NCI-H187 treated with DMSO at 0.1 percent for 48 hours (cell line): ENCODE data around the gene USH1C.

Source experiments
- DNase-seq: peaks from one replicate; lab custom pipeline; 2025; lab: John Stamatoyannopoulos, UW

Gene USH1C

DNA sequence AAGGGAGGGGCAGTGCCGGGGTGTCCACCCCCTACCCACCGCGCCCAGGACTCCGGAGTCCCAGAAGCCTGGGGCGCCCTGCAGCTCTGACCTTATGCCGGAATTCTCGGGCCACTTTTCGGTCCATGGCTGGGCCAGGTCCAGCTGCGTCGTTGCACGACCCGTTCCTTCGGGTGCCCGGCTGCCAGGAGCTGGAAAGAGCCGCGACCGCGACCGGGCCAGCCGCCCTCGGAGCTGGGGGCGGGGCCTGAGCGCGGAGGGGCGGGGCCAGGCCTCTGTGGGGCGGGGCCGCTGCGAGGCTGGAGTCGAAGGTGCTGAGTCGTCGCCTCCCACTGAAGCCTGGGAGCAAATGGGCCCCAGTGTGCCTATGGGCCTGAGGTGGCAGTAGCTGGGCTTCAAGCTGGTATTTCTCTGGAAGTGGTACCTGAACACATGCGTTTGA, at the start of gene USH1C:
Gene USH1C, minus strand, starts transcription at position 236 of the 442 bp plus-strand sequence. Its CDS starts 109 bp downstream, at position 127.
- no peak for DNase-seq

GRCh38 chr11:17593466-17594245, 49.4 kb upstream of the USH1C start:
- DNase-seq: no peak

GRCh38 chr11:17591293-17591692, 47.1 kb upstream of the USH1C start:
- no peak for DNase-seq

DNA sequence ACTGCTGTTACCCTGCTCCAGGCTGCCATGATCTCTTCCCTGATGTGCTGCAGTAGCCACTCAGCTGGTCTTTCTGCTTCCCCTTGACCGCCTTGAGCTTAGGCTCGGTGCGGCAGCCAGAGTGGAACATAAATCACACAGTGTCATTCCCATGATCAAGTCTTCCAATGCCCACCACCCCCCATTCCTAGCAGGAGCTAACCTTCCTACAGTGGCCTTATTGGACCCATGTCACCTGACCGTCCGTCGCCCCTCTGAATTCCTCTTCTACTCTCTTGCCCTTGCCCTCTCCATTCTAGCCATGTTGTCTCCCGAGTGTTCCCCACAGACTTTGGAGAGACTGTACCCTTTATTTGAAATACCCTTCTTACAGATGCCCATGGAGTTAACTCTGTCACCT, 46.2 kb upstream of the USH1C start:
- no peak for DNase-seq

DNA sequence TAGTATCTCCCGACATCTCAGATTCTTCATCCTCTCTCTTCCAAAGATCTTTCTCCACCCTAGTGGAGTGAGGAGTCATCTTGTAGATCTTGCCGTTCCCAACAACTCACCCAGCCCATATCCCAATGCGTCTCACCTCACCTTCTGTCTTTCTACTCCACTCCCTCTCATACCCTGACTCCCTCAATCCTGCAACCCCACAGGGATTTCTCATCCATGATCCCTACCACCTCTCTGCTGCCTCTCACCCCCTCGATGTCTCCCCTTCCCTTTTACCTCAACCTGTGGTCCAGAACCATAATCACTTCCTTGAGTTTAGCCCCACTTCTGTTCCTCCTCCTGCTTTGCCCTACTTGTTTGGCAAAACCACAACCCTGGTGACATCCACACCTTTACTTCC, 44.5 kb upstream of the USH1C start:
- DNase-seq: no peak

DNA sequence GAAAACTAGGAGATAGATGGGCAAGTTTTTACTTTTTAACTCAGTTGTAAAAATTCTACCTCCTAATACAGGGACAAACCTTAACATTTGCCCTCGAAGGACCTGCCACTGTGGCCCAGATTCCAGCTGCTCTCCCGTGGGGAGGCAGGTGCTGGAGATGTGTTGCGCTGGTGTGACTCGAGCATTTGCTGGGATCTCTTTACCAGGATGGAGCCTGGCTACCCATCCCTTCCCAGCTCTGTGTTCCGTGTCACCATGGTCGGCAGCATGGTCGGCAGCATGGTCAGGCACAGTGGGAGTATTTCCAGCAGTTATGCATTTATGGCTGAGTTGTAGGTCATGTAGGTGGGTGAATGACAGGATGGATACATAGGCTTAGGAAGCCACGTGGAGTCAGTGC, 44.0 kb upstream of the USH1C start:
- no peak for DNase-seq

- DNase-seq: no peak
These were observed 41.9 kb upstream of the USH1C start for GRCh38 chr11:17585911-17586695.

- no peak for DNase-seq
These were observed 37.5 kb upstream of the USH1C start for GRCh38 chr11:17581732-17582053.

GRCh38 chr11:17581036-17581731, 37.0 kb upstream of the USH1C start:
- DNase-seq: no peak

- no peak for DNase-seq
These were observed 36.1 kb upstream of the USH1C start for GRCh38 chr11:17580271-17580670.

- DNase-seq: no peak
These were observed 35.2 kb upstream of the USH1C start for GRCh38 chr11:17579451-17579850.

- no peak for DNase-seq
These were observed 34.7 kb upstream of the USH1C start for GRCh38 chr11:17578958-17579357.

- no peak for DNase-seq
These were observed 34.1 kb upstream of the USH1C start for GRCh38 chr11:17578296-17578695.

DNA sequence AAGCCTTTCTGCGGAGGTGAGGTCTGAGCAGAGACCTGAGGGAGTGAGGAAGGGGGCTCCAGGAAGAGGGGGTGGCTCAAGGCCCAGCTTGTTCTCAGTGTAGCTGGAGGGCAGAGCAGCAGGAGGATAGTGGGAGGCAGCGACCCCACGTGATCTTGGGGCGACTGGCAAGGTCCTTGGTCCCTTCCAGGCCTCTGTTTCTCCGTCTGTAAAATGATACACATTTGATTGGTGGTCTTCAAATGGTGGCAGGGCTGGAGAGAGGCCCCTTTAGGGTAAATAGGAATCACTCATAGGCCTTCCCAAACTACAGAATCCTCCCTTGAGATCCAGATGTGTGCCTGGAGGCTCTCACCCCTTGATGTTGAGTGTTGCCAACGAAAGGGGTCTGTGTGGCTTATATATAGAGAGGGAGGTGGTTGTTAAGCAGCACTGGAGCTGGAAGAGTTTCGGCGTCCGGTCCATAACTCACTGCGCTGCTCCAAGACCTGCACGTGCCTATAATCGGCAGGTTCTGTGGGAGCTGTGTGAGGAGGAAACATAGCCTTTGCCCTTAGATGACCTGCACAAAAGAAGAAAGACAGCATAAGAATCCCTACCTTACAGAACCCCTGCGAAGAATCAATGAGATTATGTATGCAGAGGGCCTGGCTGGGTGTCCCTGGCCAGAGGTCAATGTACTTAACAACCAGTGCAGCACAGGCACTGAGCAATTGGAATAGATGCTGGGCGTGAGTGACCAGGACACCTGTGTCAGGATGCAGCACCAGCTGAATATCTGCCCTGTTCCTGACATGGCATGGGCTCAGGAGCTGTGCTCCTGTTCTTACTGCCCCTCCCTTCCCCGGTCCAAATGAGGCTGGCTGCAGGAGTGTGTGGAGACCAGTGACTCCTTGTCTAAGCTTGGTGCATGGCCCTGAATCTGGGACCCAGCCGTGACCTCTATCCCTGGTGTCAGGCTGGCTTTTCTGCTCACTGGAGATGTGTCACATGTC, 31.5 kb upstream of the USH1C start:
- DNase-seq: no peak

DNA sequence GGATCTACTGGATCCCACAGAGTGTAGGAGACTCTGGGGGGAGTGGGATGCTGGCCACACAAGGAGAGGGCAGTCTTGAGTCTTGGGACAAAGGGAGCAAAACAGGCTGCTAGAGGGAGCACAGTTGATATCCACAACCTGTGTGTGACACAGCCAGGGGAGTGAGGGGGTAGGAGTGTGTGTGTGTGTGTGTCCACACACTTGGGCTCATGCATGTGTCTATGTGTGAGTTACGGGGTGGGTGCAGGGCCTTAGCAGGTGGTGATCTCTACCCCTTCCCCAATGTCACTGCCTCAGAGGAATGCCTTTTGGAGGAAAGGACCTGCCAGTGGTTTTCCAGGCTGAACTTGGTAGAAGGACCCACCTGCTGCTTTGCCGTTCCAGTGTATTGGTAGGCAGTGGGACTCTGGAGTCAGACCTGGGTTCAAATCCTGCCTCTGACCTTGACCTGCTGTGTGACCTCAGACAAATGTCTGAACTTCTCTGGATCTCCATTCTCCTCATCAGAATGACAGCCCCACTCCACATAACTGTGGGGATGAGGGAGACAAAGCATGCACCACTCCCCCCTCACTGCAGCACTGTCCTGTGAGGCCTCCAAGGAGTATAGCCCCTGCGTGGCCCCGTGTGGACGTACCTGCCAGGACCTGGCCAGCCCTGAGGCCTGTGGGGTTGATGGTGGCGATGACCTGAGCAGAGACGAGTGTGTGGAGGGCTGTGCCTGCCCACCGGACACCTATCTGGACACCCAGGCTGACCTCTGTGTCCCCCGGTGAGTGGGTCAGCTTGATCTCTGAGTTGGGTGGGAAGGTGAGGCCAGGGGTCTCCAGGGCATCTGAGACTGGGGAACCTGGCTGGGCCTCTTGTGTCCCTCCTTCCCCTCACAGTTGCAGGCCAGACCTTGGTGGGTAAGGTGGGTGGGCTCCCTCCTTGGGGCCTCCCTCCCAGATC, 30.2 kb upstream of the USH1C start:
- DNase-seq: no peak

GRCh38 chr11:17573526-17573925, 29.3 kb upstream of the USH1C start:
- no peak for DNase-seq

DNA sequence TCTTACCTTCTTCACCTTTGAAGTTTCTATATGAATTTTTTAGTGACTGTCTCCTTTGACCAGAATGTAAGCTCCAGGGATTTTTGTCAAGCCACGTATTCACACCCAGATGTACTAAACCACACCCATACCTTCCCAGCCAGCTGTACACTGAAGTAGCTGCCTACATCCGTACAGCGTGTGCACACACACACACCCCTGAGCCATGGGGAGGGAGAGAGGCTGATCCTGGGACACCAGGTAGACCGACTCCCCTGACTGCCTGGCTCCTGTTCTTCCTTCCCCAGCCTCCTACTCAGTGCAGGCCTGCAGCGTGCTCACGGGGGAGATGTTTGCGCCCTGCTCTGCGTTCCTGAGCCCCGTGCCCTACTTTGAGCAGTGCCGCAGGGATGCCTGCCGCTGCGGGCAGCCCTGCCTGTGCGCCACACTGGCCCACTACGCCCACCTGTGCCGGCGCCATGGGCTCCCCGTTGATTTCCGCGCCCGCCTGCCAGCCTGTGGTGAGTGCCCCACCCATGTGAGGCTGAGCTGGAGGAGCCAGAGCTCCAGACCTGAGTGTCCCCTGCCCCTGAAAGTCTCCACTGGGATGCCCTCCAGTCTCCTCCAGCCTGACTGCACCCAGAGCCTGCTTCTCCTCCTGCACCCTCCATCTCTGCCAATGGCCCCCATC, 28.7 kb upstream of the USH1C start:
- no peak for DNase-seq

DNA sequence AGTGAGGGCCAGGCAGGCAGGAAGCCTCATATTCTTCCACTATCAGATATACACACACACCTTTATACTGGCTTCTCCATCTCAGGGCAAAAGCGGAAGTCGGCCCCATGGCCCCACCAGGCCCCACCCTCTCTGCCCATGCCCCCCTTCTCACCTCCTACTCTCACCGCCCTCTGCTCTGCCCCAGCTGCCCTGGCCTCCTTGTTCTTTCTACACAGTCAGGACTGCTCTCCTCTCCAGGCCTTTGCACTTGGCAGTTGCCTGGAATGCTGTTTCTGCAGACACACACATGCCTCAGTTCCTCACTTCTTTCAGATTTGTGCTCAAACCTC, 28.1 kb upstream of the USH1C start:
- no peak for DNase-seq

DNA sequence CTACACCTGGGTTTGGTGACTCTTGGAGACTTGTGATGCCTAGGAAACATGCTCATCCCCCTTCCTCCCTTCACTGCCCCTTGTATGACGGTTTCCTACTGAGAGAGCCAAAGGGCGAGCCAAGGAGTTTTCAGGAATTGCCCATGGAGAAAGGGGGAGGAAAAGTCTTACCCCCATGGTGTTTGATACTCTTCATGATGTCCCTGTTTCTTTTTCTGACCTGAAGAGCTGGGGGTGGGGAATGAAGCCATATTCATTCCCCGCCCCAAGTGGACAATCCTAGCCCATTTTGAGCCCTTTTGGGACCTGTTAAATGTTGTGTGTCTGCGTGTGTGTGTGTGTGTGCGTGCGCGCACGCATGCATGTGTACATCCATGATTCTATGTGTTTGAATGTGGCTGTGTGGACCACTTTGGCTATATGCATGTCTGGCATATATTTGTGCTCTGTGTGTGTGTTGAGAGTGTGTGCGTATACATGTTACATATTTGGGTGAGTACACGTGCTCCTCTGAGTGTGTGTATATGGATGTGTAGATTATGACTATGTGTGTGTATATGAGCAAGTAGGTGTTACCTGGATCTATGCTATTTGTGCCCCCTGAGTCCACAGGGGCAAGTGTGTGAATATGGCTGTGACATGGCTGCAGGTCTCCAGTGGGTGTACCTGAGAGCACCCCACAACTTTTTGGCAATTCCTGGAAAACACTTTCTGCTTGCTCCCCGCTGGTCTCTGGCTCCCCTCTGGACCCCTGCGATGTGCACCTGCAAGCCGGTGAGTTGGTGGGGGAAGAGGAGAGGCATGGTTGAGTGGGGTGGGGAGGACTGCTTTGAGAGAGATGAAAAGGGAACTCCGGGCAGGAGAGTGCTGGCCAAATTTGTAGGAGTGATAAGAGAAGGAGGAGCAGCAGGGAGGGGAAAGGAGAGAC, 27.5 kb upstream of the USH1C start:
- no peak for DNase-seq
